ENCODE data around the gene PTPRU.
A peak's percentile ranks its signal among the peaks of the same experiment; 100 is the strongest.
"Not testable (repeated sequence)": the region's sequence is repeated elsewhere in the genome, so short reads cannot be mapped to it uniquely, and the experiment has no call there.

Gene PTPRU

GRCh38 chr1:29291756-29292155, 55.4 kb downstream of the PTPRU start:
- no peak for DNase-seq

DNA sequence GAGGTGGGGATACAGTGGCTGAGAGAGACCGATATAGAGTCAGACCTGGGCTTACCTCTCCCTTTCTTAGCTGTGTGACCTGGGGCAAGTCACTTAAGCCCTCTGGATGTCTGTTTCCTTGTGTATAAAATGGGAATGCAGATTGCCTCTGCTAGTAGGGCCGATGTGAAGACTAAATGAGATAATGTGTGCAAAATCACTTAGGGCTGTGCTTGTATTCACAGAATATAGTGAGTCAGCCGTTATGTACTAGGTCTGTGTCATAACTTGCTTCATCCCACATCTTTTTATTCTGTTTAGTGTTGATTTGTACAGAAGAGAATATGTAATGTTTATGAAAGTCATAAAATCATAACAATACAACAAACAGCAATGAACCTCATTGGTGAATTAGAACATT, 56.0 kb downstream of the PTPRU start:
- DNase-seq = no peak

- peak; percentile 7 for DNase-seq
Observed at GRCh38 chr1:29297450-29297849, 61.1 kb downstream of the PTPRU start.

DNA sequence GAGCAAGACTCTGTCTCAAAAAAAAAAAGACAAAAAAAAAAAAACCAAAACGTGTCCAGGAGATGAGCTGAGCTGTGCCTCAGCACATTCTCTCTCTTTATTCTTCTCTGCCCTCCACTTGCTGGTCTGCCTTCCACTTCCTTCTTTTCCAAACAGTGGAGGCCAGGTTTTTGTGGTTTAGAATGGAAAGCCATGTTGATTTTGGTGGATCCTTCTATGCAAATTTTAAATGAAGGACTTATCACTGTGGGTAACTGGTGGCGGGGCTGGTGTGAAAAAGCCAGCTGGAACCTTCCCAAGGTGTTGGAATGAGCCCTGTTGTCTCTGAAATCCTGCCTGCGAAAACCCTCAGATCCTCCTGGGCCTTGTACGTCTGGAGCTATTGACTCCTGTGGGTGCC, 61.9 kb downstream of the PTPRU start:
- no peak for DNase-seq

DNA sequence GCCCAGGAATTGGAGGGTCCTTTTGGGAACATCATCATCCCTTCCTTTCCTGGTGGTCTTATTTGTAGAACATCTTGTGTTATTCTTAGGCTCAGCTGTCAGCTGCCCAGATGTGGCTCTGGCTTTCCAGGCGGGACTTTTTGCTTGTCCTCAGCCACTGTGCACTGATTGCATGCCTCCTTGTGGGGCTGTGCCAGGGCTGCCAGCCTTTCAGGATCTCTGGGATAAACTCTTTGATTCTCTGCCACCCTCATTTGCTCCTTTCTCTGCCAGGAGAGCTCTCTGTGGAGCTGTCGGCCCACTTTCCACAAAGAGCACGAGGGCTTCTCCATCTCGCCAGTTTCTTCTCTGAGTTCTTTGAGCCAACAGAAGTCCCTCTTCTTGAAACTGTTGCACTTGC, 63.1 kb downstream of the PTPRU start:
- DNase-seq = no peak

GRCh38 chr1:29301732-29302131, 65.4 kb downstream of the PTPRU start:
- not testable (repeated sequence) for DNase-seq

- no peak for DNase-seq
Observed at GRCh38 chr1:29303201-29304024, 67.1 kb downstream of the PTPRU start.

- DNase-seq = no peak
Observed at GRCh38 chr1:29304025-29304684, 67.8 kb downstream of the PTPRU start.

- DNase-seq = peak; percentile 12
Observed at GRCh38 chr1:29305943-29306342, 69.6 kb downstream of the PTPRU start.

DNA sequence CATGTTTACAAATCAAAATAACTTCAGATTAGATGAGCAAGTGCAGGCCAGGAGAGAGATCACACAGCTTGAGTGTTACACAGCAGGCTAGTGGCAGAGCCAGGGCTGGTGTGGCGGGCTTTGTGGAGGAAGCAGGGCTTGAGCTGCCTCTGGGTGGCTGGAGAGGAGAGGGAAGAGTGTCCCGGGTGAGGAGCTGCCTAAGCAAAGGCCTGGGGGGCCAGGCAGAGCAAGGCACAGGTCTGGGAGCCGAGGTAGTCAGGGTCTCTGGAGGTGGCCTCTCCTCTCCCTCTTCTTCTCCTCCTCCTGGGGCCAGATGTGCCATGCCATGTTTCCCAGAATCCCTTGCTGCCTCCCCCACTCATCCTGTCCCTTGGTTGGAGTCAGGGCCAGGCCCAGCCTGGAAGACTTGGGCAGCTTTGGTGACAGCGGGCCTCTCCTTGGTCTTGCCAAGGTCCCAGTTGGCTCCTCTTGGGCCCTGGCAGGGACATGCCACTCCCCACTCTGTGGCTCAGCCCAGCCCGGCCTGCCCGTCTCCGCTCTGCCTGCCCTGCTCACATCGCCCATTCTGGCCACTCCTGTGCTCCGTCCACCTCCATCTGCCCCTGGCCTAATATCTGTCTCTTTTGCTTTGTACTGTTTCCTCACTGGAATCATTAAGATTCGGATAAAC, 70.3 kb downstream of the PTPRU start:
- DNase-seq = no peak

GRCh38 chr1:29309075-29309474, 72.8 kb downstream of the PTPRU start:
- DNase-seq = no peak

GRCh38 chr1:29309621-29310020, 73.3 kb downstream of the PTPRU start:
- DNase-seq = no peak

DNA sequence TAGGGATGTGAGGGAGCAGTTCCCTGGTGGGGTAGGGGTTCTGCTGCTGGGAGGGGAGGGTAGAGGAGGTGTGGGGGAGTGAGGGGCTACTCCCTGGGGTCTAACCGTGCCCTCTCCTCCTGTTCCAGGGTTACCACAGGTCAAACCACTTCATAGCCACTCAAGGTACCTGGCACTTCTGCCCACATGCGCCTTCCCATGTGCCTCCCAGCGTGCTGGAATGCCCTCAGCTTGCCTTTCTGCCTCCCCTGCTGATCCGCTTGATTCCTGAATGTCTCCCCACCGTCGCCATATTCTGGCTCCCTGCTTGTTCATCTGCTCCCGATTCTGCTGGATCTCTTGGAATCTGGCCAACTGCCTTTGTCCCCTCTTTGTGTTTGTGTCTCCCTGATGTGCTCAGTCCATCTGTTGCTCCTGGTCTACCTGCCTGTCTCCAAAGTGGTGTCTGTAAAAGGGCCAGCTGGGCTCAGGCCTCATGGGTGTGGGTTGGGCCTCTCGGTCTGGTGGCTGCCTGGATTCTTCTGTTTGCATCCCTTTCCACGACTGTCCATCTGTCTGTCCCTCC, 74.4 kb downstream of the PTPRU start:
- no peak for DNase-seq

- DNase-seq = no peak
Observed at GRCh38 chr1:29311352-29312030, 75.2 kb downstream of the PTPRU start.

DNA sequence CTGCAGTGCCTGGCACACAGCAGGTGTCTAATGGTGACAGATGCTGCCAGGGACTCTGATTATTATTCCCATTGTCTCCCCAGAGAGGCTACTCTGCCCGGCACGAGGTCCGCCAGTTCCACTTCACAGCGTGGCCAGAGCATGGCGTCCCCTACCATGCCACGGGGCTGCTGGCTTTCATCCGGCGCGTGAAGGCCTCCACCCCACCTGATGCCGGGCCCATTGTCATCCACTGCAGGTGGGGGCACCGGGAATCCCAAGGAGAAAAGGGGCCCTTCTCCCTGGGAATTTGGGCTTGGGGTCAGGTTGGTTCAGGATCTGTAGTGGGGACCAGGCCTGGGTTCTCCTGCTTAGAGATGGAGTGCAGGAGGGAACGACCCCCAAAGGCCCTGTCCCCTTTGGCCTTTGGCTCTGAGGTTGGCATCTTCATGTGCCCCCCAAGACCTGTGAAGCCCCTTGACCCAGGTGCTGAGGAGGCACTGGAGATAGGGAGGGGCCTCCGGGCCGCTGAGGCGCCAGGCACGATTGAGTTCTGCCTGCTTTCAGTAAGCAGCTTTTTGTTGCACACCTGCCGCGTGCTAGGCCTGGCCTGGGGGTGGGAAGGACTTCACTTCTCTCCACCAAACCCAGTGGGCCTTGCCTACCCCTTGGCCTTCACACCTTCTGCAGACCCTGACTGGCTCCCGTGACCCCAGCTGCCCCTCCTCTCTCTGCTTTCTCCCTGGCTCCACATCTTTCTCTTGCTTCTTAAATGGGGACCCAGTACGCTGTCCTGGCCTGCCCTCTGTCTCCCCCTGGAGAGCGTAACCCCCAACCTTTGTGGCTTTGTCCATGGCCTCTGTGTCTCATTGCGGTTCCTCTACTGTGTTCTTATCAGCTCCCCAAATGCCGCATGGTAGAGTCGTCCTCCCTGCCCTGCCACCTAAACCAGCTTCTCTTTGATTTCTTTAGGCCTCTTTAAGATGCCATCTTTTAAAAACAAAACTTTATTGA, 76.4 kb downstream of the PTPRU start:
- DNase-seq = no peak

- DNase-seq = not testable (repeated sequence)
Observed at GRCh38 chr1:29314685-29315084, 78.4 kb downstream of the PTPRU start.

- no peak for DNase-seq
Observed at GRCh38 chr1:29315262-29315661, 78.9 kb downstream of the PTPRU start.

- no peak for DNase-seq
Observed at GRCh38 chr1:29315876-29316275, 79.6 kb downstream of the PTPRU start.

- no peak for DNase-seq
Observed at GRCh38 chr1:29317063-29317915, 81.0 kb downstream of the PTPRU start.

DNA sequence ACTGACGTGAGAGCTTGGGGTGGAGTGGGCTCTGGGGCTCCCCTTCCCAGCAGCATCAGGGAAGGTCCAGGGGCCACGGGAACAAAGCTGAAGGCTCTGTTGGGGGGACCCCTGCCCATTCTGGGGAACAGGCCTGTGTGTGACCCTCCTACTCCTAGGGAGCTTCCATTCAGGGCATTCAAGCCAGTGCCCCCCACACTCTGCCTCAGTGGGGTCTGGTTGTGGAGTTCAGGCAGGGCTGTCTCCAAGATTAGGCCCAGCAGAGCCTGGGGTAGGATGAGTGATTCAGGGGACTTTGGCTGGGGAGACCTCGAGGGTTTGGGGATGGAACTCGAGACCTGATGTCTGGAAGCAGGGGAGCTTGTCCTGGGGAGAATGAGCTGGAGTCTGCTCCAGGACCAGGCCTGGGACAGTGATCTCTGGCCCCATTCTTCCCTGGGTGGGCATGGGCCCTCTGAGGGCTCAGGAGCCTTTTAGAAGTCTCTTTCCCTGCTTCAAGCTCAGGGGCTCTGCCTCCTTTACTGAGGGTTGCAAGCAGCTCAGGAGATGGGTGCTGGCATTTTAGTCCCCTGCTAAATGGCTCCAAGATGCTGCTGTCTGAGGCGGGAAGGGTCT, 81.7 kb downstream of the PTPRU start:
- DNase-seq = no peak

All from fibroblast of upper back skin (primary cell).